Measurements from ENCODE around the gene RNF121.

Gene RNF121

DNA sequence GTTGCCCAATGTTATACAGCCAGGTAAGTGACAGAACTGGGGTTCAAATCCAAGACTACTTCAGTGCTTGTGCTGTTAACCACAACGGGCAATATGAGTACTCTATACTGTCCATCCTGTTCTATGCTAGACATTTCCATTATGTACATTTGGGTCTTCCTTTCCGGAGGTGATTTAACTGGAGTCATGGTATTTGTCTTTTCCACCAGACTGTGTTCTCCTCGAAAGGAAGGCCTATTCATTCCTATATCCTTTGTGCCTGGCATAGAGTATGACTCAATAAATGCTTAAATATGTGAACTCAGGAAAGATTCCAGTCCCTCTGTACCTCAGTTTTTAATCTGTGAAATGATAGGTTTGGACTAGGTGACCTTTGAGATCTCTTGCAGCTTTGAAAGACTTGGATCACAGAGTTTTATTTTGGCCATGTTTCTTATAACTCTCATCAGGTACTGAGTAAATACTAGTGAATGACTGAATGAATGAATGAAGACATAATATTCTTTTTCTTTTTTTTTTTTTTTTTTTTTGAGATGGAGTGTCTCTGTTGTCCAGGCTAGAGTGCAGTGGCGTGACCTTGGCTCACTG is 6.6 kb downstream of the RNF121 start:
- no peak for DNase-seq

DNA sequence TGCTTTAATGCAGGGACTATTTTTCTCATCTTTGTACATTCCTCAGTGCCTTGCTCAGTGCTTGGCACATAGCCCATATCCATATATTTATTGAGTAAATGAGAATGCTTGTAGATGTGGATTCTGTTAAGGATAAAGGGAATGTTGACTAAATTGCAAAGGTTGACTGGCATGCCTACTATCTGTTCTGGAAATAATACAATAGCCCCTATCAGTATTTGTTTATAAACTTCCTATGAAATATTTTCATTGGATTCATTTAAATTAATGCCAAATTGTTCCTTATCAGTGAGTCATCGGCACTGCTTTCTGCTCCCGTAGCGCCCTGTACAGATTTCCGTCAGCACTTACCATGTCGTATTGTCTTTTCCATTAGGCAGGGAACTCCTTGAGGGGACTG is 8.0 kb downstream of the RNF121 start:
- peak; percentile 42 for DNase-seq

DNA sequence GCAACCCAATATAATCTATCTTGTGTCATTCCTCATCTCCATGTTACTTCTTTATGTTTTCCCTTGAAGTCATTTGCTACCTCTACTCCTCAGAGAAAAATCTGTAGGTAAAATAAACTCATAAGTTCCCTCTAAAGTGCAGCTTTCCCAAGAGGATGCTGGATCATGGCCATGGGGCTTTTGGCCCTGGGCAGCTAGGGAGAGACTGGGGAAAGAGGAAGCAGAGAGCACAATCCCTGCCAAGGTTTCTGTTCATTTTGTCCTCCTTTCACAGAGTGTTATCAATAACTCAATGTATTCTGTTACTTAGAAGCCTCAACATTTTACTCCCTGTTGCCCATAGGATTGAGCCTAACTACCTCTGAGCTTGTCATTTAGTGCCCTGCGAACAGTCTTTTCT is 9.0 kb downstream of the RNF121 start:
- DNase-seq: no peak

DNA sequence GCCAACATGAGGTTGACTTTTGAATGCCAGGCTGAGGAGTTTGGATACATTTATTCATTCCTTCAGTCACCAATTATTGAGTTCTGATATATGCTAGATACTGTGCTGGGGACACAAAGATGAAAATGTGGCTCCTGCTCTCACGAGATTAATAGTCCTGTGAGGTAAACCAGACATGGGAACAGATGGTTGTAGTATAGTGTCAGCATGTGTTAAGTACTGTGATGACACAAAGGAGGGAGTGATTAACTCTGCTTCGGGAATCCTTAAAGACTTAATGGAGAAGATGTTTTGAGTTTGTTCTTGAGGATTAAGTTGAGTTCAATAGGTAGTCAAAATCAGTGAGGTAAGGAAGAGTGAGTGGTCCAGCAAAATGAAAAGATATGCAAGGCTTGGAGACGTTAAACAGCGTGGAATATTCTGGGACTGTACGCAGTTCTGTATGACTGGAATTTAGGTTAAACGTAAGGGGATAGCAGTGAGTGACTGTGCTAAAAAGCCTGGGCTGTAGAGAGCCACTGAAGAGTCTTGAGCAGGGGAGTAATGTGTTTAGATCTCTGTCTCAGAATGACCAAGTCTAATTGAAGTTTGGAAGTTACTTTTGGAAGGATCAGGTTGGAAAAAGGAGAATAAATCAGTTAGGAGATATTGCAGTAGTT is 11.8 kb downstream of the RNF121 start:
- DNase-seq: peak; percentile 58

DNA sequence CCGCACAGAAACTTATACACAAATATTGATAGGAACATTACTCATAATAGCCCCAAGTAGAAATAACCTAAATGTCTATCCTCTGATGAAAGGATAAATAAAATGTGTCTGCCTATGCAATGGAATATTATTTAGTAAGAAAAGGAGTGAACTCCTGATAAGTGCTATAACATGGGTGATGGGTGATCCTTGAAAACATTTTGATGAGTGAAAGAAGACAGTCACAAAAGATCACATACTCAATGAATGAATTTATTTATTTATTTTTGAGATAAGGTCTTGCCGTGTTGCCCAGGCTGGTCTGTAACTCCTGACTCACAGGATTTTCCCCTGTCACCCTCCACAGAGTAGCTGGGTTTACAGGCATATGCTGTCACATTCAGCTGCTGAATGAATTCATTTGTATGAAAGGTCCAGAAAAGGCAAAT is 17.3 kb downstream of the RNF121 start:
- DNase-seq: peak; percentile 32

DNA sequence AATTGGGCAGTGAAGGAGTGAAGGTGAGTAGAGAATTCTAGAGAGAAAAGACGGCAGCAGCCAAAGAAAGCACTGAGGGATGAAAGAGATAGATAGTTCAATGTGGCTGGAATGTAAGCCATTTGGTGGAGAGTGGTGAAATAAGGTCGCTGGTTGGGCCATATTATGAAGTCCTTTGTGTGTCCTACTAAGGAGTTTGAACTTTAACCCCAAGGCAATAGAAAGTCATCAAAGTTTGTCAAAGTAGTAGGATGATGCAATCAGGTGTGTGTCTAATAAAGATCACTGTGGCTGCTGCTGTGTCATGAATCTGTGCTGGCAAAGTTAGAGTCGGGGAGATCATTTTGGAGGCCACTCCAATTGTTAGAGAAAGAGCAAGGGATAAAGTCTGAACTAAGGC is 18.7 kb downstream of the RNF121 start:
- no peak for DNase-seq

DNA sequence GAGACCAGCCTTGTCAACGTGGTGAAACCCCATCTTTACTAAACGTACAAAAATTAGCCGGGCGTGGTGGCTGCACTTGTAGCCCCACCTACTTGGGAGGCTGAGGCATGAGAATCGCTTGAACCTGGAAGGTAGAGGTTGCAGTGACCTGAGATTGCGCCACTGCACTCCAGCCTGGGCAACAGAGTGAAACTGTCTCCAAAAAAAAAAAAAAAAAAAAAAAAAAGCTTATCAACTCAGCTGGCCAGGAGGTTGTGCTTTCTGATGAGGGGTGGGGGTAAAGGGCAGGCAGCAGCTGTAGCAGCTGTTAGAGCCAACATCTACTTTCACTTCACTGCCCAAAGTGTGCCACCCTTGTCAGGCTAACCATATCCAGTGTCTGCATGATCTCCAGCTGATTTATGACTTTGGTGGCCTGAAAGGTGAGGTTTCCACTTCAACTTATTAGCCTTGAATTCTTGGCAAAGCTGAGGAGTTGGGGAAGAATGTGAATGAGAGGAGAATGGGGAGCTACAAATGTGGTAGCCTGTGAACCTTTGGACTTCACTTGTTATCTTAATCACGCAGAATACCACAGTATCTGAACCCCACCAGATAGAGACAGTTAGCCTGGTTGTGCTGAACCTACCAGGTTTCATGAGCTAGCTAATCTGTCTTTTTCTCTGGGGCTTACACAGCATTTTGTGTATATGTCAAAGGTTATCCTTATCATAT is 19.6 kb downstream of the RNF121 start:
- DNase-seq: no peak

DNA sequence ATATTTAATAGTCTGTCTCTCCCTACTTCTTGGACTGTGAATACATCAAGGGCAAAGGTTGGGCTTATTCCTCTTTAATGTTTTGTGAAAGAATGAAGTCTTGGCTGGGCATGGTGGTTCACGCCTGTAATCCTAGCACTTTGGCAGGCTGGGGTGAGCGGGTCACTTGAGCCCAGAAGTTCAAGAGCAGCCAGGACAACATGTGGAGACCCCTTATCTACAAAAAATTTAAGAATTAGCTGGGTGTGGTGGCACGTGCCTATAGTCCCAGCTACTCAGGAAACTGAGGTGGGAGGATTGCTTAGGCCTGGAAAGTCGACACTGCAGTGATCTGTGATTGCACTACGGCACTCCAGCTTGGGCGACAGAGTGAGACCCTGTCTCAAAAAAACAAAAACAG is 20.2 kb downstream of the RNF121 start:
- DNase-seq: no peak

DNA sequence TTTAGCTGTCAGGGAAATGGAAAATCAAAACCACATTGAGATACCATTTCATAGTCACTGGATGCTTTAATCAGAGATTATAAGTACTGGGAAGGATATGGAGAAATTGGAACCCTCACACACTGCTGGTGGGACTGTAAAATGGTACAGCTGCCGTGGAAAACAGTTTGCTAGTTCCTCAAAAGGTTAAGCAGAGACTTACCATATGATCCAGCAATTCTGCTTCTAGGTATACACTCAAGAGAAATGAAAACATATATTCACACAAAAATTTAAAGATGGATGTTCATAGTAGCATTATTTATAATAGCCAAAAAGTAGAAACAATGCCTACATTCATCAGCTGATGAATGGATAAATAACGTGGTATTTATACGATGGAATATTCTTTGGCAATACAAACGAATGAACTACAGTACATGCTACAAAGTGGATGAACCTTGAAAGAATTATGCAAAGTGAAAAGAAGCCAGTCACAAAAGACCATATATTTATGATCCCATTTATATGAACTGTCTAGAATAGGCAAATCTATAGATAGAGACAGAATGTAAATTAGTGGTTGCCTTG is 23.0 kb downstream of the RNF121 start:
- no peak for DNase-seq

DNA sequence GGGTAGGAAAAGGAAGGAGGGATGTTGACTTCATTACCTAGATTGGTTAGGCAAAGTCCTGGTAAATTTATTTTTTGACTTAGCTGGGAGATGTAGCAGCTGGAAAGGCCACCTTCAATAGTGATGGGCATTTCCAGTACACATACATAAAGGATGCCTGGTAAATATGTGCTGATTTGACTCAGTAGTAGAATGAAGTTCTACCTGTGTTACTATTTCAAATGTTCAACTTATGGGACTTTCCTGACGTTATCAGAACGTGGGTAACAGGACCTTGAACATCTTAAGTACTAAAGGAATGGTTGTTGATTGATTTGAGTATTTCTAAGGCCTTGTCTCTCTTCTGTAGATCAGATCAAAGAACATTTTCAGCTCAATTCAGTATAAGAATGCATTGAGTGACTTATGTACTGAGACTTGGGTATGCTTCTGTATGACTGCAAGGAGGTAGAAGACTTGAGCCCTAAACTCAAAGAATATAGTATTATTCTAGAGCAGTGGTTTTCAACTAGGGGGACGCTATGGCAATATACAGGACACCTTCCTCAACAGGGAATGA is 27.1 kb downstream of the RNF121 start:
- DNase-seq: no peak

DNA sequence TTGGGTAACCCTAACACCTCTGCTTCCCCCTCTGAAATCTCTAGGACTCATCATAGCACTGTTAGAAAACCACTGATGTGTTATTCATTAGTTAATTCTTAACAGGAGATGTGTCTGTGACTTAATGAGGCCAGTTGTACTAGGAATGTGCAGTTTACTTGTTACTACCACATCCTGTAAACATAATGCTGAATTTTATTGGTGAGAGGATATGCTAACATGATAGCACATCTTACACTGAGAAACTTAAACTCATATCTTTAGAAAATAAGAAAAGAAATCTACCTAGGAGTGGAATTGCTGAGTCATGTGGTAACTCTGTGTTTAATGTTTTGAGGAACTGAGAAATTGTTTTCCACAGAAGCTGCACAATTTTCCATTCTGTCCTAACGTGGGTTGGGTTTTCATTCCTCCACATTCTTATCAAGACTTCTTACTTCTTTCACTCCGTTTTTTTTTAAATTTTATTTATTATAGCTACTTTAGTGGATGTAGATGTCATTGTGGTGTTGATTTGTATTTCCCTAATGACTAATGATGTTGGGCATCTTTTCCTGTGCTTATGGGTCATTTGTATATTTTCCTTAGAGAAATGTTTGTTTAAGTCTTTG is 33.7 kb downstream of the RNF121 start:
- peak; percentile 28 for DNase-seq

DNA sequence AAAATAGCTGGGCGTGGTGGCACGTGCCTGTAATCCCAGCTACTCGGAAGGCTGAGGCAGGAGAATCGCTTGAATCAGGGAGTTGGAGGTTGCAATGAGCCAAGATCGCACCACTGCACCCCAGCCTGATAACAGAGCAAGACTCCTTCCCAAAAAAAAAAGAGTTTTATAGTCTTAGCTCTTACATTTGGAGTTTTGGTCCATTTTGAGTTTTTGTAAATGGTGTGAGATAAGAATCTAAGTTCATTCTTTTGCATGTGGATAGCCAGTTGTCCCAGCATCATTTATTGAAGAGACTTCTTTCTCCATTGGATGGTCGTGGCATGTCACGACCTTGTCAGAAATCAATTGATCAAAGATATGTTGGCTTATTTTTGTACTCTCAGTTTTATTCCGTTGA is 34.6 kb downstream of the RNF121 start:
- no peak for DNase-seq

DNA sequence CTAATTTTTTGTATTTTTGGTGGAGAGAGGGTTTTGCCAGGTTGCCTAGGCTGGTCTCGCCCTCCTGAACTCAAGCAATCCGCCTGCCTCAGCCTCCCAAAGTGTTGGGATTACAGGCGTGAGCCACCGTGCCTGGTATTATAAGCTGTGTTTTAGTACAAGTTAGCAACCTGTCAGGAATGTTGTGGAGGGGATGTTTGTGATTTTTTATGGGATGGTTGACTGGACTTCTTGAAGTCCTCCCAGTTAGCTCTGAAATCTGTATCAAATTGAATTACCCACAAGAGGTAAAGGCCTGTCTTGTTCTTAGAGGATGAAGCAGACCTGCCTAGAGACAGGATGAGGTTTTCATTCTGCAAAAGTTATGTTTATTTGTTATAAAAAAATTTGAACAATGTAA is 35.8 kb downstream of the RNF121 start:
- no peak for DNase-seq

DNA sequence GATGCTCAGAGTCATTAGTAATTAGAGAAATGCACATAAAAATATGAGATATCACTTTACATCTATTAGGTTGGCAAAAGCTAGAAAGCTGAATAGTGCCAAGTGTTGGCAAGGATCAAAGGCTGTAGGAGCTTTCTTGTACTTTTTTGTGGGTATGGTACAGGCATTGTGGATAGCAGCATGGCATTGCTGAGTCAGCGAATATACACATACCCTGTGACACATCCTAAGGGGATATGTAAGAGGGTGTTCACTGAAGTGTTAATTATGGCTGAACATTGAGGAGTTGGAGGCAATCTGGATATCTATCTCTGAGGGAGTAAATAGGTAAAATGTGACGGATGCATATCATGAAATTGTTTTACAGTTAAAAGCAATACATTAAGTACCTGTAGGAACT is 42.8 kb downstream of the RNF121 start:
- DNase-seq: no peak

DNA sequence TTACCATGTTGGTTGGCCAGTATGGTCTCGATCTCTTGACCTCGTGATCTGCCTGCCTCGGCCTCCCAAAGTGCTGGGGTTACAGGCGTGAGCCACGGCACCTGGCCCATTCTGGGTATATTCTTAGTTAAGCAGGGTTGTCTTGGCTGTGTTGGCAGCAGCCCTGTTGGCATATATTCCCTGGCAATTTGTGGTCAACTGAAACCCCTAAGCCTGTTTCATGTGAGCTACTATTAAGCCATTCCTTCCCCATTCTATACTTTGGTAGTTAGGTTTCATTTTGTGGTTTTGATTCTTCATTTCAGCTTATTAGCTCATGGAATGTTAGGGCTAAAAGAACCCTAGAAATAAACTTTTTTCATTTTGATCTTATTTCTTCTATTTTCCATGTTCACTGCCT is 47.7 kb downstream of the RNF121 start:
- no peak for DNase-seq

DNA sequence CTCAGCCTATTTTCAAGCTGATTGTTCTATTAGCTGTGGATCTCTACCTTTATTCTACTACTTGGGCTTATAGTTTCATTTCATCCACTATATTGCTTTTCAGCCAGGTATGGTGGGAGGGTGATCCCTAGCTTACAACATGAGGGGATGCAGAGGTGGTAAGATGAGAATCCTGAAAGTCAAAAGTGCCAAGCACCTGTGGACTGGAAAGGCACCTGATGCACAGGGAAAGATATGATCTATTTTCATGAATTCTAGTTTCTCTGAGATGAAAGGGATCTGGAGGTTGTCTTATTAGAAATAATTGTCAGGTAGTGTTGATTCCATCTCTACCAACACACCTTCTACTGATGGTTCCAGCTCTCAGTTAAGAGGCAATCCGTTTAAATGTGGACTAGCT is 48.2 kb downstream of the RNF121 start:
- DNase-seq: no peak

DNA sequence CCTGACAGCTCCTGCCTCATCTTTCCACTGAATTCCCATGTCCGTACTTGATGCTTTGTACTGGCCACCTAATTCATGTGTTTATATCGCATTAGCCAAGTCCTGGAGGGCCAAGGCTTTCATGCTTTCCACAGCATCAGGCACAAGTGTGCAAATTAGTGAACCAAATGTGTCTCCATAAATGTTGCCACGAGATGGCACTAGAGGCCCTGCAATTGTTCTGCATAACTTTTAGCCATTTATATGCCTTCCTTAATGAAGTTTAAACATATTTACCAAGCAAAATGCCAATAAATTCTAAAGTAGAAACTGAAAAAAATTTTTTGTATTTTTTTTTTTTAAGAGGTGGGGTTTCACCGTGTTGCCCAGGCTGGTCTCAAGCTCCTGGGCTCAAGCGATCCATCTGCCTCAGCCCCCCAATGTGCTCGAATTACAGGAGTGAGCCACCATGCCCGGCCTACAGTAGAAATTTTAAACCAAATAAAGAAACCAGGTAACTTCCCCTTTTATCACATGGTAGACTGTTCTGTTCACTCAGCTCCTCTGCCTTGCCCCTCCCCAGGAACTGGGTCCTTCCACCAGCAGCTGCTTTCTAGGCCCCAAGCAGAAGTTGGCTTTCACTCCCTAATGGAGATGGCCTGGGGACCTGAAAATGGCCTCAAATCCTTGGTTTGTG is 49.0 kb downstream of the RNF121 start:
- DNase-seq: peak; percentile 44

DNA sequence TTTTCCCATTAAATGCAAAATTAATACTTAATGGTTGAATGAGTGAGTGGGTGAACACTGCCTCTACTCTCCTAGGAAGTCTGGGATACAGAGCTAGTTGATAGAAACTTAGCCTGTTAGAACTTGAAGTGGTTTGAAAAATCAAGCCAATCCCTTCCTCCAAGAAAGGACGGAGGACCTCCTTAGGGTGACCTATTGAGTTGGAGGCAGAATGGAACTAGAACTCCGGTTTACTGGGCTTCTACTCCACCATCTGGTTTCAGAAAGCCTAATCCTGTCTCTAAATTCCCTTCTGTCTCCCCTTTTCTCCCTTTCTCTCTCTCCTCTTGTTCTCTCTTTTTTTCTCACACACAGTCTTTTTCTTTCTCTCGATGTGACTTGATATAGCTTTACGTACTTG is 50.2 kb downstream of the RNF121 start:
- no peak for DNase-seq

DNA sequence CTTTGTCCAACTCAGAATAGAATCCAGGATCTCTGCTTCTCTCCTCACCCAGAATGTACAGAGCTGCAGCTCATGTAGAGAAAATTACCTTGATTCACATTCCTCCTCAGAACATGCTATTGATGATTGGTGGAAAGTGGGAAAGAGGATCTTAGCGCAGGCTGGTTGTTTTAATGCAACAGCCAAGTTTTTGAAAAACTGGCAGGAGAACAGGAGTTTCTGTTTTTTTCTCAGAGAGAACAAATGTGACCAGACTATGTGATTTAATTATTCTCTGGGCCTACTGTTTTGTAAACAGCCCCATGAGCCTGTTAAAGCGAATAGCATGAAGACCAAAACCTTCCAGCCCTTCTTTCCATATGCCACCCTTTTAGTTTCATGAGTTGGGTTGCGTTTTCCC is 50.8 kb downstream of the RNF121 start:
- DNase-seq: no peak

DNA sequence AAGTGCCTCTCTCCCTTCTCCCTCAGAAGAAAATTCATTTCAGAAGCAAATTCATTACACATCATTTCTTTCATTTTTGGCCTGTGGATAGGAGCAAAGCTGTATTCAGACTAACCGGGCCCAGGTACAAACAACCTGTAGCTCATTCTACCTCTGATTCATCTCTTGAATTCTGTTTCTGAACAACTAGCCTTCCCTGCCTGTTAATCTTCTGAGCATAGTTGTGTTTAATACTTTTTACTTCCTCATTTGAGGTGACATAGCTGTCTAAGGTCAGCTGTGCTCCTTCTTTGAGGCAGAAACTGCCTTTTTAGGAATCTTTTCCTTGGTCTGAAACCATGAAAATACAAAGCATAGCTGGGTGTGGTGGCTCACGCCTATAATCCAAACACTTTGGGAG is 57.3 kb downstream of the RNF121 start:
- no peak for DNase-seq

DNA sequence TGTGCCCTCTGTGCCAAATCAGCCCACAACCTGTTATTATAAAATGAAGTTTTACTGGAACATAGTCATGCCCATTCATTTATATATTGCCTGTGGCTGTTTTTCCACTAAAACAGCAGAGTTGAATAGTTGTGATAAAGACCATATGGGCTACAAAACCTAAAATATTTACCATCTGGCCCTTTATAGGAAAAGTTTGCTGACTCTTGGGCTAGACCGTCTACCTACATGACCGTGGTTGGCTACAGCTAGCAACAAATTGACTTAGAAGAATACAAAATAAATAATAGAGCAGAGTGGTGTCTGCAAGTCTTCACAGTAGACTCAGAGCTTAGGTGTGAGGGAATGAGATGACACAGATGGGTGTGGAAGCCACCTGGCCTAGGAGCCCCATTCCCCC is 58.7 kb downstream of the RNF121 start:
- DNase-seq: no peak

DNA sequence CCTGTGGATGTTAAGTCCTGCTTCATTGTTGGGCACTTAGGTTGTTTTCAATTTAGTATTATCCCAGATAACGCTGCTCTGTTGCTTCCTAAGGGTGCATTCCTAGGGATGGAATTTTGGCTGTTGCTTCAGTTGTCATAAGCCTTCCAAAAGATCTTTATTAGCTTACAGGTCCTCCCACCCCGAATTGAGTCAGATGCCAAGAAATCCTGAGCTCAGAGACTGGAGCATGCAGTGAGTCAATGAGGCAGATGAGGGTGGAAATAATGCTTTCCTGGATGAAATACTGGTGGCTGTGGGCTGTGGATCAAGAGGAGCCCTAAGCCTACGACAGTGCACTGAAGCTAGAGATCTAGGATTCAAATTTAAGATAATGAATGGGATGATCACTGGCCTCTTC is 59.2 kb downstream of the RNF121 start:
- DNase-seq: peak; percentile 85

DNA sequence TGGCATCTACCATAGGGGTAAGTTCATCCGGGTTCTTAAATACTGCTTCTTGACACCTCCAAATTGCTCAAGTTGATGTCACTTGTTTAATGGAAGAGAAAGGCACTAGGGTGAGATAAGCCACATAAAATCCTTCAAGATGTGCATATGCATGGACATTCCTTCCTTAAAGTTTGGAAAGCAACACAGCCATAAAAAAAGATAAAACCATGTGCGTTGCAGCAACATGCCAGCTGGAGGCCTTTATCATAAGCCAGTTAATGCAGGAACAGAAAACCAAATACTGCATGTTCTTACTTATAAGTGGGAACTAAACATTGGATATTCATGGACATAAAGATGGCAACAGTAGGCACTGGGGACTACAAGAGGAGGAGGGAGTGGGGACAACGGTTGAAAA is 61.9 kb downstream of the RNF121 start:
- DNase-seq: no peak
